GM12892 (cell line): ENCODE data around the gene NFYC.

Experiments used
- DNase-seq: peaks from one replicate; pipeline ENCODE4 v3.0.0; 2011; ENCODE audit not compliant: insufficient read length
- FAIRE-seq: peaks from 2 replicates; lab custom pipeline; 2011; peaks lifted over from hg19 to GRCh38; lab: Jason Lieb, UNC
- POLR2A ChIP-seq: IDR thresholded peaks from 2 replicates; pipeline ENCODE4 v1.6.1; 2011; ENCODE audit warnings: low read depth, low read length, control low read depth
- POLR2AphosphoS5 ChIP-seq: IDR thresholded peaks from 2 replicates; pipeline ENCODE4 v1.6.1; 2011; ENCODE audit warnings: low read depth, low read length, control low read depth
- TAF1 ChIP-seq: IDR thresholded peaks from 2 replicates; pipeline ENCODE4 v1.6.1; 2011; ENCODE audit warnings: low read depth, mild to moderate bottlenecking, control low read depth, low read length, borderline replicate concordance

The NFYC gene

DNA sequence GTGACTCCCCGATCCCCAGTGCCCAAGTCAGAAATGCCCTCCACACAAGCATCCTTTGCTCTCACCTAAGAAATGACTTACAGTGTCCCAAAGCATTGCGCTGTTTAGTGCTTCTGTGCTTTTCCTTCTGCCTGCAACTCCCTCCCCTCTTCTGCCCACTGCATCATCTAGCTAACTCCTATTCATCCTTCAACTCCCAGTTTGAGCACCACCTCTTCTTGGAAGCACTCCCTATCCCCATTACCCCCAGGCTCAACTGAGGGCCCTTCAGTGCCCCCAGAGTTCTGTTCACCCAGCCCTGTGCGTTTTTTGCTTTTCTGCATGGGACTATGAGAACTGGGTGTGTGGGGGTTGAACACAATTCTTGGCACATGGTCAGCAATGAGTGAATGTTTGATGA is 102.1 kb downstream of the NFYC start:
- no peak for TF ChIP-seq TAF1
- no peak for TF ChIP-seq POLR2A
- TF ChIP-seq POLR2AphosphoS5 = no peak
- no peak for FAIRE-seq
- no peak for DNase-seq

DNA sequence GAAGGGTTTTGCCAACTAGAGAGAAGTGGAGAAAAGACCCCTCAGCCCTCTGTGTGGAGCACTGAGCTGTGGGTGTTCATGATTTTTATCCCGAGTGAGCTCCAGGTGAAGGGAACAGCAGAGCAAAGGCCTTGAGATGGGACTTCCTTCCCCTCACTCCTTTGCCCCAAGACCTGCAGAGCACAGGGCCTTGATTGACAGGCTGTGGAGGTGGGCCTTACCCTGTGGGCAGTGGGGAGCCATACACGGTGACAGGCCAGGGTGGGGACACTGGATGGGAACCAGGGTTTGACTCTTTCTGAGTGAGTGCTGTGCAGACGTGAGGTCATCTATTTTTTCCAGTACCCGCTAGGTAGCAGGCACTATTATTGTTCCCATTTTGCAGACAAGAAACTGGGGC is 102.5 kb downstream of the NFYC start:
- FAIRE-seq (no peak), DNase-seq (no peak)
- no peak for TF ChIP-seq TAF1
- TF ChIP-seq POLR2A = no peak
- no peak for TF ChIP-seq POLR2AphosphoS5

DNA sequence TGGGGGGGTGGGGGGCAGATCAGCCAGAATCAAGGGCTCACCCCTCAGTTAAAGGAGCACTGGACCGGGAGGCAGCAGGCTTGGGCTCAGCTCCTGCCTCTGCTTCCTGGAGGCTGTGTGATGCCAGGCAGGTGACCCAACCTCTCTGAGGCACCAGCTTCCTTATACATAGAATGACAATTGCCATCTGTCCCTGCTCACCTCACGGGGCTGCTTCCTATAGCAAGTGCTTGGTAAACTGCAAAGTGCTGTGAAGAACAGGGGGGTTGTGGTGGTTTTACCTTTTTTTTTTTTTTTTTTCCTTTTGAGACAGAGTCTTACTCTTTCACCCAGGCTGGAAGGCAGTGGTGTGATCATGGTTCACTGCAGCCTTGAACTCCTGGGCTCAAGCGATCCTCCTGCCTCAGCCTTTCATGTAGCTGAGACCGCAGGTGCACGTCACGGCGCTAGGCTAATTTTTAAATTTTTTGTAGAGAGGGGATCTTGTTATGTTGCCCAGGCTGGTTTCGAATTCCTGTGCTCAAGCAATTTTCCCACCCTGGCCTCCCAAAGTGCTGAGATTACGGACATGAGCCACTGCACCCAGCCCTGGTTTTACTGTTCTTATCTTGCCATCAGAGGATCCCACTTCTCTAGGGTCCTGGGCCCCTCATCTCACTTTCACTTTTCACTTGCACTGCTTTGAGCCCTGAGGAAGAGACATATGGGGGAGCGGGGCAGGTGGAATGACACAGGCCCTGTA is 103.6 kb downstream of the NFYC start:
- TF ChIP-seq POLR2AphosphoS5 (no peak), TAF1 (no peak), POLR2A (no peak)
- no peak for FAIRE-seq

DNA sequence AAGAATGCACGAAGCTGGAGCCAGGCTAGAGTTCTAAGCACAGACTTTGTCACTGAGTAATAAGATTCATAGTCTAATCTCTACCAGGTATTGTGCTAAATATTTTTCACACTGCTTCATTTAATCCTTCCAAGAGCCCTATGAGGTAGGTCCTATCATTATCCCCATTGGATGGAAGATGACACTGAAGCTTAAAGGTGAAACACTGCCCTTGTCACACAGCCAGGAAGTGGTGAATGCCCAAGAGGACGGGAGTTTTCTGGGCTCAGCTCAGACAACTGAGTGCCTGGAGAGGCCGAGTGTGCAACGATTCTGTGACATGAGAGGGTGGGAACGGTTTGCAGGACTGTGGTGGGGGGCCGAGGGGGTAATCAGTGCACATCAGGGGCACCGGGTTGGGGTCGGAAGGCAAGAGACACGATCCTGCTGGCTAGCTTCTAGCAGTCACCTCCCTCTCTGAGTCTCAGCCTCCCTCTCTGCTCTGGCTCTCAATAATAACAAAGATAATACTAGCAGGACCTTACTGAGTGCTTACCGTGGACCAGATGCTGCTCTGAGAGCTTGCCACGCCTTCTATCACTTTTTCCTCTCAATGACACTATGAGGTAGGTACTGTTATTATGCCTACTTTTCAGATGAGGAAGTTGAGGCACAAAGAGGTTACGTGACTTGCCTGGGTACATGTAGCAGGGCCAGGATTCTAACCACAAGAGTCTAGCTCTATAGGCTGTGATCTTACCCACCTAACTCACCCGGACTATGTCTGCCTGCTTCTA is 104.5 kb downstream of the NFYC start:
- TF ChIP-seq POLR2AphosphoS5 = no peak
- no peak for TF ChIP-seq POLR2A
- TF ChIP-seq TAF1 = no peak
- FAIRE-seq (peak; percentile 91), DNase-seq (no peak)

More for the DNA sequence above, 103.6 kb downstream of the NFYC start:
- DNase-seq = no peak

DNA sequence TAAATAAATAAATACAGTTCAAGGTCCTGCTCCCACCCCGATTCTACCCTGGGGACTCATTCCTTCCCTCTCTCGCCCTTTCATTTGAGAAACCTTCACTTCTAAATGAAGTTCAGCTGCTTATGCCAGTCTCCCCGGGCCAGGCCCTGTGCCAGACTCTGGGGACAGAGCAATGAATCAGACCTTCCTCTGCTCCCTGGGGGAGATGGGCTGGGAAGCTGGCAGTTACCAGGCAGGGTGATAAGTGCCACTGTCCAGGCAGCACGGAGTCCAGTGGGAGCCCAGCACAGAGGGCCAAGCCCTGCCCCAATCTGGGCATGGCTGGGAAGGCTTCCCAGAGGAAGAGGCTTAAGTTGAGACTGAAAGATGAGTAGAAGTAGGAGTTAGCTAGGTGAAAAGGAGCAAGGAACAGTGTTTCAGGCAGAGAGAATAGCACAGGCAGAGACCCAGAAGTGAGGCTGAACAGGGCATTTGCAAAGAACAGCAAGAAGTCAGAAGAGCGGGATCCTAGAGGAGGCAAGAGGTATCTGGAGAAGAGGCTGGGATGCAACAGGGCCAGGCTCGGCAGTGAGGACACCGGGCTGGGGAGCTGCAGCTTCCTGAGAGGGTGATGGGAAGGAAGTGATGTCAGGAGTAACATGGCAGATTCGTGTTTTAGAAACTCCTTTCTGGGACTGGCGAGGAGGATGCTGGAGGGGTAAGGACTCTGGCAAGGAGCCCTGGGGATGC is 105.6 kb downstream of the NFYC start:
- FAIRE-seq = no peak
- TF ChIP-seq TAF1 (no peak), POLR2A (no peak), POLR2AphosphoS5 (no peak)
- DNase-seq = no peak

DNA sequence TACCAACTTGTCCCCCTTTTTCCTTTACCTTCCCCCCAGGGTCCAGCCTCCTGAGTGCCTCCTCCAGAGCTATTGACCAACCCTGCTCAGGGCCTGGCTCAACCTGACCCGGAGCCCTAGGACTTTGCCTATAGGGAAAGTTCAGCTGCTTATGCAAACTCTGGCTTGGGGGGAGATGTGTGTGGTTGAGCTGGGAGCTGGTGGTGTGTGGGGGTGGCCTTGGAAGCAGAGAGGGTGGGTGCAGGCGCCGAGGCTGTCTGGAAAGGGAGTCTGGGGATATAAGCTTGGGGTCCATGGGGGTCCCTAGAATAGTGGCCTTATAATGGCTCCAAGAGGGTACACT is 106.1 kb downstream of the NFYC start:
- FAIRE-seq = no peak
- DNase-seq = no peak
- no peak for TF ChIP-seq POLR2AphosphoS5
- no peak for TF ChIP-seq POLR2A
- TF ChIP-seq TAF1 = no peak

DNA sequence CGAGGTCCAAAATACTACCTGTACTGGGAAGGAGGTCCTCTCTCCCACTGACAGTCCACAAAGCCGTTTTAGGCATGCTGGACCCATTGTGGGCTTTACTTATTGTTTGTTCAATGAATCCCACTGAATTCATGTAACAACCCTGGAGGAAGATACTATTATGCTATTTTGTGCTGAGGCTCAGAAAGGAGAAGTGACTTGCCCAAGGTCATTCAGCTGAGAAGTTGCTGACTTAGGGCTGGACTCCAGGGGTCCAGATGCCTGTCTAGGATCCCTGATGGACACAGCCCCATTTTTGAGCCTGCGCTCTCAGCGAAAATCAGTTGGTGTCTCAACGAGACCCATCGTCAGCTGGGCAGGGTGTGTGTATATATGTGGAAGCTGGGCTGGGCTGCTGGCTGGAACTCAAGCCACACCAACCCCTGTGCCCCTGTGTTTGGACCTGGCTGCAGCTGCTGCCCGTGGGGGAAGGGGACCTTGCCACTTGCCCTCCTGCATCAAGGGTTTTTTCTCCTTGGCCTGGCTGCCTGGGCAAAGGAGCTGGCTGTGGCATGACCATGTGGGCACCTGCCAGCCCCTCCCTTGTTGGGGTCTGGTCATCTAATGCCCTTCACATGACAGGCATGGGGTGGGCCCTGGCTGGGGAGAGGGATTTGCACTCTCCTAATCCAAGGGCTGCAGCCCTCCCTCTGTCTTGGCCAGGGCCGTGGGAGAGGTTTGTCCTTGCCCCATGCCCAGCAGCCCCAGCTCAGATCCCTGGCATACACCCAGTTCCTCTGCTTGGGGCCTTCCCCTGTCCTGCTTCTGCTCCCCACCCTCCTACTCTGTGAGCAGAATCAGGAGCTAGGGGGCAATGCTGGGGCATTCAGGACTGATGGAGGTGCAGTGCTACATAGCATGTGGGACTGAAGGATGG is 107.1 kb downstream of the NFYC start:
- DNase-seq = no peak

DNA sequence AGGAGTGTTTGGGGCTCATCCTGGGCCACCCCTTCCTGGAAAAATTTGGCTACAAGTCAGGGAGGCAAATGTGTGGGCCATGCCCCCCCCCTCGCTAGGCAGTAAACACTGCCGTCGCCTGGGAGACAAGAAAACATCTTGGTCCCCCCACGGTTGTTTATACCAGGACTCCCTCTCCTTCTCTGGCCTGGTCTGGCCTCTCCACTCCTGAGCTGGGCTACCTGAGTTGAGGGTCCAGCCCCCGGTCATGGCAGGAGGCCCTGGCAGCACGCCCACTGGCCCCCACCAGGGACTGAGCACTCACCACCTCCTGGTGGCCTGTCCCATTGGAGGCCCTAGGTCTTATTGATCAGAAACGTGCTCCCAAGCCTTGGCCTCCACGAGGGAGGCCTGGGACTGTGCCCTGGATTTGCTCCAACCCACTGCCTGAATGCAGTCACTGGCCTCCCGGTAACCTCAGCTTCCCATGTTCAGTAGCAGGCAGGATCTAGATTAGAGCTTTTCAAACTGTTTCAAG is 107.9 kb downstream of the NFYC start:
- FAIRE-seq (no peak), DNase-seq (no peak)
- no peak for TF ChIP-seq POLR2A
- TF ChIP-seq POLR2AphosphoS5 = no peak
- no peak for TF ChIP-seq TAF1

More for the DNA sequence above, 107.1 kb downstream of the NFYC start:
- no peak for TF ChIP-seq TAF1
- no peak for TF ChIP-seq POLR2A
- TF ChIP-seq POLR2AphosphoS5 = no peak
- FAIRE-seq = no peak

DNA sequence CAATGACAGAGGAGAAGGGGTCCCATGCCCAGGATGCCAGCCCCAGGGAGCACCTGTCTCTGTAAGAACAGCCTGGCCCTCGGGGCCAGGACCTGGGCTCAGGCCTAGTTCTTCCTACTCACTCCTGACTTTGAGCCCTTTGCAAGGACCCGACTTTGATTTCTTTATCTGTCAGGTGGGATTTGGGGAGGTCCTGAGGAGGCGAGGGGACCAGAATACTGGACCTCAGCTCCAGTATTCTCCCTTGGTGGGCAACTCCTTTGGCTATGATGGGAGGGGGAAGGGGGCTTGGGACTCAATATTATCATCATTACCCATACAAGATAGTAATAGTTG is 110.2 kb downstream of the NFYC start:
- peak; percentile 66 for FAIRE-seq
- TF ChIP-seq POLR2A (no peak), POLR2AphosphoS5 (no peak), TAF1 (no peak)

DNA sequence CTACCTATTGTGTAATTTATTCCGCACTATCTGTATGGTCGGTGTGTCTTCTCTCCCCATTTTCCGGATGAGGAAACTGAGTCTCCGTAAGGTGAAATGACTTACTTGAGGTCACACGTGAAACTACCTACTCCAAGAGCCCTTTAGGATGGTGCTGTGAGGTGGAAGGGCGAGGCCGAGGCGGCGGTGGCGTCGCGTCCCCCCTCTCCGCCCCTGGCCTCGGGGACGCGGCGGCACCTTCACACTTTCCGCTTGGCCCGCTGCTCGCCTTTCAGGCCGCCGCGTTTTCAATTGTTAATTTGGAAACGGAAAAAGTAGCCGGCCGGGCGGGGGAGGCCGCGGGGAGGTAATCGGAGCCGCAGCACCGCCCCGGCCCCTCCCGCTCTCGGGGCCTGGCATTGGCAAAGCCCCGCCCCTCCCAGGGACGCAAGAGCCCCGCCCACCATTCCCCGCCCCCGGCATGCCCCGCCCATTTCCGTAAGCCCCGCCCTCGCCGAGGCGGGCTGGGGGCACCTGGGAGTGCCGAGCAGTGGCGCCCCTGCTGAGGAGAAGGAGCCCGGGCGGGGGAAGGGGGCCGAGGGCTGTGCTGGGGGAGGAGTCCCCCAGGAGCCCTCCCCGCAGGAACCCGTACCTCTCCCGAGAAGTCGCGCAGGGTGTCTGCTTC is 110.7 kb downstream of the NFYC start:
- FAIRE-seq (peak; percentile 87), DNase-seq (peak; percentile 88)
- TF ChIP-seq POLR2AphosphoS5 (no peak), POLR2A (no peak), TAF1 (no peak)

More for the DNA sequence above, 110.2 kb downstream of the NFYC start:
- DNase-seq = no peak

DNA sequence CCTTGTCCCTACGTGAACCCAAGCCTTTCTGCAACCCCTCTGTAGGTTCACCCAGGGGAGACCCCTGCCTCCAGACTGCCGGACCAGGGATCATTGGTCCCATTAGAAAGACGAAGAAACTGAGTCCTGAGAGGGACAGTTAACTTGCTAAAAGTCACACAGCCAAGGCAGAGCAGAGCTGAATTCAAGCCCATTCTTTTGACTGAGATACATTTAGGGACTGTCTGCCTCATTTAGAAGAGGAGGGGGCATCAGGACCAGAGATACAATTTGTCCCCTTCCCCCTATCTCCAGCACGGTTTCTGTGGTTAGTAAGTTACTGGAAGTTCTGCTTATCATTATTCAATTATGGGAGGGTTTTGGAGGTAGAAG is 111.2 kb downstream of the NFYC start:
- FAIRE-seq (no peak), DNase-seq (no peak)
- TF ChIP-seq POLR2AphosphoS5 (no peak), POLR2A (no peak), TAF1 (no peak)
